GM12892 (cell line): Measurements from ENCODE around the gene SLC13A3.

Experiments
- POLR2A ChIP-seq: IDR thresholded peaks from 2 replicates; pipeline ENCODE4 v1.6.1; 2011; ENCODE audit warnings: low read depth, low read length, control low read depth
- POLR2AphosphoS5 ChIP-seq: IDR thresholded peaks from 2 replicates; pipeline ENCODE4 v1.6.1; 2011; ENCODE audit warnings: low read depth, low read length, control low read depth

DNA sequence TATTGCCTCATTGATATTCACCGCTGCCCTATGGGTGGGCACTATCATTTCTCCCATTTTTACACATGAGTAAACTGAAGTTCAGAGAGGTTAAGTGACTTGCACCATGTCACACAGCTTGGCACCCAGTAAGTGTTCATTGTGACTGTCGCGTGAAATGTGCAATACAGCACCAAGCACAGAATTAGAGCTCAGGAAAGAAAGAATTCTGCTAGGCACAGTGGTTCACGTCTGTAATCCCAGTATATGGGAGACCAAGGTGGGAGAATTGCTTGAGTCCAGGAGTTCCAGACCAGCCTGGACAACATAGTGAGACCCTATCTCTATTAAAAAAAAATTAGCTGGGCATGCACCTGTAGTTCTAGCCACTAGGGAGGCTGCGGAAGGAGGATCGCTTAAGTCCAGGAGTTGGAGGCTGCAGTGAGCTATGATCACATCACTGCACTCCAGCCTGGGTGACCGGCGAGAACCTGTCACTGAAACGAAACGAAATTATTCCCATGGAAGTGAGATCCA lies 626 bp downstream of the SLC13A3 start:
- TF ChIP-seq POLR2AphosphoS5 = no peak
- no peak for TF ChIP-seq POLR2A
